Loucy (cell line): Measurements from ENCODE around the gene NKAIN2.

Experiments used
- H2AFZ ChIP-seq: fragments of 200-600 bp; sonication (generic); 2 replicates; pipeline ENCODE4 v1.6.0; 2016; ENCODE audit warnings: antibody characterized with exemption, mild to moderate bottlenecking, low read length, moderate library complexity
- H3F3A ChIP-seq: fragments of 200-600 bp; 2 replicates; pipeline ENCODE4 v1.6.0; 2016; ENCODE audit warnings: antibody characterized with exemption, low read depth, mild to moderate bottlenecking
- H3K27me3 ChIP-seq: fragments of 200-600 bp; sonication (generic); 2 replicates; pipeline ENCODE4 v1.6.1; 2014; ENCODE audit warnings: low read length, mild to moderate bottlenecking; ENCODE audit not compliant: insufficient read depth, poor library complexity, severe bottlenecking
- H3K36me3 ChIP-seq: fragments of 200-600 bp; sonication (generic); 2 replicates; pipeline ENCODE4 v1.6.1; 2016; ENCODE audit warnings: low read length; ENCODE audit not compliant: insufficient read depth
- H3K4me1 ChIP-seq: fragments of 200-600 bp; sonication (generic); 2 replicates; pipeline ENCODE4 v1.5.1; 2014; ENCODE audit warnings: low read length, mild to moderate bottlenecking; ENCODE audit not compliant: insufficient read depth, poor library complexity, severe bottlenecking
- H3K4me2 ChIP-seq: fragments of 200-600 bp; sonication (generic); 2 replicates; pipeline ENCODE4 v1.6.0; 2014; ENCODE audit warnings: antibody characterized with exemption, low read length, low read depth, mild to moderate bottlenecking; ENCODE audit not compliant: poor library complexity, severe bottlenecking
- H3K4me3 ChIP-seq: fragments of 200-600 bp; sonication (generic); 2 replicates; pipeline ENCODE4 v1.5.1; 2014; ENCODE audit warnings: low read length, mild to moderate bottlenecking, mixed read lengths; ENCODE audit not compliant: poor library complexity, severe bottlenecking
- H3K79me2 ChIP-seq: fragments of 200-600 bp; sonication (generic); 2 replicates; pipeline ENCODE4 v1.6.1; 2014; ENCODE audit warnings: low read length; ENCODE audit not compliant: insufficient read depth
- H3K9ac ChIP-seq: fragments of 200-600 bp; sonication (generic); 2 replicates; pipeline ENCODE4 v1.6.0; 2014; ENCODE audit warnings: mild to moderate bottlenecking, low read depth, low read length, moderate library complexity; ENCODE audit not compliant: poor library complexity, severe bottlenecking
- H3K9me2 ChIP-seq: fragments of 200-600 bp; sonication (generic); replicated peaks from 2 replicates; pipeline ENCODE4 v1.6.1; 2016; ENCODE audit warnings: low read depth, low read length, mixed read lengths
- H3K9me3 ChIP-seq: fragments of 200-600 bp; sonication (generic); 2 replicates; pipeline ENCODE4 v1.6.1; 2014; ENCODE audit warnings: mild to moderate bottlenecking, antibody characterized with exemption, low read length, low read depth; ENCODE audit not compliant: insufficient read depth
- H4K20me1 ChIP-seq: fragments of 200-600 bp; sonication (generic); 2 replicates; pipeline ENCODE4 v1.6.0; 2014; ENCODE audit warnings: antibody characterized with exemption, low read length, mild to moderate bottlenecking; ENCODE audit not compliant: insufficient read depth, poor library complexity, severe bottlenecking
- CTCF ChIP-seq: fragments of 200-600 bp; sonication (generic); conservative IDR thresholded peaks from 2 replicates; pipeline ENCODE4 v1.5.1; 2014; ENCODE audit warnings: mild to moderate bottlenecking, antibody characterized with exemption, low read length
- EZH2phosphoT487 ChIP-seq: fragments of 200-600 bp; IDR thresholded peaks from 2 replicates; pipeline ENCODE4 v1.6.1; 2018; ENCODE audit warnings: antibody characterized with exemption, mild to moderate bottlenecking, moderate library complexity, borderline replicate concordance

The NKAIN2 gene

GRCh38 chr6:124132256-124132655 is 328.6 kb downstream of the NKAIN2 start:
- Histone ChIP-seq H3K4me1 (peaks cover 11% of the 10 kb centered on the region), H2AFZ (no peak overlapping the region), H3F3A (no peaks in the 10 kb centered on the region), H3K4me3 (no peak overlapping the region), H4K20me1 (no peaks in the 10 kb centered on the region), H3K79me2 (no peaks in the 10 kb centered on the region), H3K9me3 (peaks cover 4% of the 10 kb centered on the region; the same call in 1 of the 2 replicates), H3K36me3 (no peaks in the 10 kb centered on the region), H3K4me2 (peak overlapping the region; percentile 36), H3K27me3 (no peaks in the 10 kb centered on the region), H3K9me2 (no peaks in the 10 kb centered on the region), H3K9ac (no peak overlapping the region)
- TF ChIP-seq CTCF: no peak
- no peak for TF ChIP-seq EZH2phosphoT487

GRCh38 chr6:124142852-124143251 is 339.2 kb downstream of the NKAIN2 start:
- Histone ChIP-seq H2AFZ (no peak overlapping the region), H4K20me1 (no peaks in the 10 kb centered on the region), H3K9me3 (no peaks in the 10 kb centered on the region), H3K4me3 (no peak overlapping the region), H3K9ac (no peak overlapping the region), H3K27me3 (no peaks in the 10 kb centered on the region), H3K36me3 (no peaks in the 10 kb centered on the region), H3F3A (no peaks in the 10 kb centered on the region), H3K4me2 (no peak overlapping the region), H3K79me2 (no peaks in the 10 kb centered on the region), H3K4me1 (no peaks in the 10 kb centered on the region), H3K9me2 (no peaks in the 10 kb centered on the region)
- TF ChIP-seq CTCF: no peak
- no peak for TF ChIP-seq EZH2phosphoT487

- no peak for TF ChIP-seq CTCF
- TF ChIP-seq EZH2phosphoT487: no peak
- Histone ChIP-seq H3K36me3 (no peaks in the 10 kb centered on the region), H4K20me1 (no peaks in the 10 kb centered on the region), H3K79me2 (no peaks in the 10 kb centered on the region), H3K27me3 (no peaks in the 10 kb centered on the region), H3K9me2 (no peaks in the 10 kb centered on the region), H3K4me2 (no peak overlapping the region), H3K4me1 (no peaks in the 10 kb centered on the region), H3K9me3 (no peaks in the 10 kb centered on the region), H3K9ac (no peak overlapping the region), H3F3A (no peaks in the 10 kb centered on the region), H2AFZ (no peak overlapping the region), H3K4me3 (no peak overlapping the region)
These were observed 339.8 kb downstream of the NKAIN2 start for GRCh38 chr6:124143435-124143834.
